ENCODE results near the gene NDUFV2. TPM values are rescaled to one million over a fixed set of nuclear protein-coding genes. Genes with fewer than 3 reads are reported as not detected.
"Not testable (repeated sequence)": the region's sequence is repeated elsewhere in the genome, so short reads cannot be mapped to it uniquely, and the experiment has no call there.

The NDUFV2 gene
- total and polyA plus RNA-seq, 2 donors from 2014 or later: 131 to 391 TPM

DNA sequence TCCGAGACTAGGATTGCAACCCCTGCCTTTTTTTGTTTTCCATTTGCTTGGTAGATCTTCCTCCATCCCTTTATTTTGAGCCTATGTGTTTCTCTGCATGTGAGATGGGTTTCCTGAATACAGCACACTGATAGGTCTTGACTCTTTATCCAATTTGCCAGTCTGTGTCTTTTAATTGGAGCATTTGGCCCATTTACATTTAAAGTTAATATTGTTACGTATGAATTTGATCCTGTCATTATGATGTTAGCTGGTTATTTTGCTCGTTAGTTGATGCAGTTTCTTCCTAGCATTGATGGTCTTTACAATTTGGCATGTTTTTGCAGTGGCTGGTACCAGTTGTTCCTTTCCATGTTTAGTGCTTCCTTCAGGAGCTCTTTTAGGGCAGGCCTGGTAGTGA lies 67.0 kb downstream of the NDUFV2 start:
- H3K9me3 ChIP-seq (ENCODE audit: control insufficient read depth in 2 of 3, insufficient read depth in 1 of 3, low read length in 3 of 3); H3K27me3 ChIP-seq (ENCODE audit: control insufficient read depth, insufficient read depth, low read length); H3K4me1 ChIP-seq (ENCODE audit: control insufficient read depth in 2 of 3, insufficient read depth in 2 of 3, low read depth in 1 of 3, low read length in 3 of 3); H3K27ac ChIP-seq (ENCODE audit: low read depth in 2 of 2, low read length in 2 of 2); H3K9ac ChIP-seq (ENCODE audit: low read length in 3 of 3); H3K4me3 ChIP-seq (ENCODE audit: low read length in 3 of 3); H3K36me3 ChIP-seq (ENCODE audit: control insufficient read depth in 2 of 3, insufficient read depth in 3 of 3, low read length in 3 of 3); intact Hi-C loops (cut with DNase I); DNase-seq; FAIRE-seq: not testable (repeated sequence)

DNA sequence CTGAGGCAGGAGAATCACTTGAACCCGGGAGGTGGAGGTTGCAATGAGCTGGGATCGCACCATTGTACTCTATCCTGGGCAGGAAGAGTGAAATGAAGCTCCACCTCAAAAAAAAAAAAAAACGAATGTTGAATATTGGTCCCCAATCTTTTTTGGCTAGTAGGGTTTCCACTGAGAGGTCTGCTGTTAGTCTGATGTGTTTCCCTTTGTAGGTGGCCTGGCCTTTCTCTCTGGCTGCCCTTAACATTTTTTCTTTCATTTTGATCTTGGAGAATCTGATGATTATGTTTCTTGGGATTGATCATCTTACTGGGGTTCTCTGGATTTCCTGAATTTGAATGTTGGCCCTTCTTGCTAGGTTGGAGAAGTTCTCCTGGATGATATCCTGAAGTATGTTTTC lies 69.4 kb downstream of the NDUFV2 start:
- H3K4me1 ChIP-seq (ENCODE audit: control insufficient read depth in 2 of 3, insufficient read depth in 2 of 3, low read depth in 1 of 3, low read length in 3 of 3); H3K9ac ChIP-seq (ENCODE audit: low read length in 3 of 3); H3K27me3 ChIP-seq (ENCODE audit: control insufficient read depth, insufficient read depth, low read length); H3K9me3 ChIP-seq (ENCODE audit: control insufficient read depth in 2 of 3, insufficient read depth in 1 of 3, low read length in 3 of 3); DNase-seq; intact Hi-C loops (cut with DNase I); H3K27ac ChIP-seq (ENCODE audit: low read depth in 2 of 2, low read length in 2 of 2); H3K36me3 ChIP-seq (ENCODE audit: control insufficient read depth in 2 of 3, insufficient read depth in 3 of 3, low read length in 3 of 3); H3K4me3 ChIP-seq (ENCODE audit: low read length in 3 of 3); FAIRE-seq: not testable (repeated sequence)

DNA sequence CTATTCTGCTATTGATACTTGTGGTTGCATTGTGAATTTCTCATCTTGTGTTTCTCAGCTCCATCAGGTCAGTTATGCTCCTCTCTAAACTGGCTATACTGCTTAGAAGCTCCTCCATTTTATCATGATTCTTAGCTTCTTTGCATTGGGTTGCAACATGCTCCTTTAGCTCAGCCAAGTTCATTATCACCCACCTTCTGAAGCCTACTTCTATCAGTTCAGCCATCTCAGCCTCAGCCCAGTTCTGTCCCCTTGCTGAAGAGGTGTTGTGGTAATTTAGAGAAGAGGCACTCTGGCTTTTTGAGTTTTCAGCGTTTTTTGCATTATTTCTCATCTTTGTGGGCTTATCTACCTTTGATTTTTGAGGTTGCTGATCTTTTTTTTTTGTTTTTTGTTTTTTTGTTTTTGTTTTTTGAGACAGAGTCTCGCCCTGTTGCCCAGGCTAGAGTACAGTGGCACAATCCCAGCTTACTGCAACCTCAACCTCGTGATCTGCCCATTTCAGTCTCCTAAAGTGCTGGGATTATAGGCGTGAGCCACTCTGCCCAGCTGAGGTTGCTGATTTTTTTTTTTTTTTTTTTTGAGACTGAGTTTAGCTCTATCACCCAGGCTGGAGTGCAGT lies 70.1 kb downstream of the NDUFV2 start:
- TF ChIP-seq, protein P1, sequence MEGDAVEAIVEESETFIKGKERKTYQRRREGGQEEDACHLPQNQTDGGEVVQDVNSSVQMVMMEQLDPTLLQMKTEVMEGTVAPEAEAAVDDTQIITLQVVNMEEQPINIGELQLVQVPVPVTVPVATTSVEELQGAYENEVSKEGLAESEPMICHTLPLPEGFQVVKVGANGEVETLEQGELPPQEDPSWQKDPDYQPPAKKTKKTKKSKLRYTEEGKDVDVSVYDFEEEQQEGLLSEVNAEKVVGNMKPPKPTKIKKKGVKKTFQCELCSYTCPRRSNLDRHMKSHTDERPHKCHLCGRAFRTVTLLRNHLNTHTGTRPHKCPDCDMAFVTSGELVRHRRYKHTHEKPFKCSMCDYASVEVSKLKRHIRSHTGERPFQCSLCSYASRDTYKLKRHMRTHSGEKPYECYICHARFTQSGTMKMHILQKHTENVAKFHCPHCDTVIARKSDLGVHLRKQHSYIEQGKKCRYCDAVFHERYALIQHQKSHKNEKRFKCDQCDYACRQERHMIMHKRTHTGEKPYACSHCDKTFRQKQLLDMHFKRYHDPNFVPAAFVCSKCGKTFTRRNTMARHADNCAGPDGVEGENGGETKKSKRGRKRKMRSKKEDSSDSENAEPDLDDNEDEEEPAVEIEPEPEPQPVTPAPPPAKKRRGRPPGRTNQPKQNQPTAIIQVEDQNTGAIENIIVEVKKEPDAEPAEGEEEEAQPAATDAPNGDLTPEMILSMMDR (IDR thresholded peaks at IDR 0.05; ENCODE audit: borderline replicate concordance, extremely low read depth, insufficient read depth): no peak
- DNase-seq (no peak), FAIRE-seq (no peak)
- Histone ChIP-seq H3K9me3 (ENCODE audit: control insufficient read depth in 2 of 3, insufficient read depth in 1 of 3, low read length in 3 of 3) (no peaks in the 10 kb centered on the region), H3K27ac (ENCODE audit: low read depth in 2 of 2, low read length in 2 of 2) (no peak overlapping the region), H3K9ac (ENCODE audit: low read length in 3 of 3) (no peak overlapping the region), H3K4me1 (ENCODE audit: control insufficient read depth in 2 of 3, insufficient read depth in 2 of 3, low read depth in 1 of 3, low read length in 3 of 3) (peaks cover 0 to 2% (median 0%) of the 10 kb centered on the region in 3 donors), H3K36me3 (ENCODE audit: control insufficient read depth in 2 of 3, insufficient read depth in 3 of 3, low read length in 3 of 3) (no peaks in the 10 kb centered on the region), H3K27me3 (ENCODE audit: control insufficient read depth, insufficient read depth, low read length) (no peaks in the 10 kb centered on the region), H3K4me3 (ENCODE audit: low read length in 3 of 3) (no peak overlapping the region)
- intact Hi-C loops (cut with DNase I): no loop called here

DNA sequence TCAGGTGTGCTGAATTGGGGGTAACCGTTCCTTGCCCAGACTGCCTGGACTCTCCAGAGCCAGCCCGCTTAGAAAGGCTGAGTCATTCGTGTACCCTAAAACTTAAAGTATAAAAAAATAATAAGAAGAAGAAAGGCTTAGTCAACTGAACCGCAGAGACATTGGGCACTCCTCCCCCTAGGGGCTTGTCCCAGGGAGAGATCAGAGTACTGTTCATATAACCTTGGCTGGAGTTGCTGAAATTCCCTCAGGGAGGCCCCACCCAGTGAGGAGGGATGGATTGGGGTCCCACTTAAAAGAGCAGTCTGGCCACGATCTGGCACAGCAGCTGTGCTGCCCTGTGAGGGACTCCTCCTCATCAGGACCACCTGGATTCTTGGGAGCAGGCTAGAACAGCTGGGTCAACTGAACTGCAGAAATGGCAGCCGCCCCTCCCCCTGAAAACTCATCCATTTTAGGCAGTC lies 71.3 kb downstream of the NDUFV2 start:
- no peak for DNase-seq
- H3K27me3 ChIP-seq (ENCODE audit: control insufficient read depth, insufficient read depth, low read length): no peaks in the 10 kb centered on the region
- intact Hi-C loops (cut with DNase I): no loop called here
- H3K27ac ChIP-seq (ENCODE audit: low read depth in 2 of 2, low read length in 2 of 2): no peak overlapping the region
- no peaks in the 10 kb centered on the region for H3K36me3 ChIP-seq (ENCODE audit: control insufficient read depth in 2 of 3, insufficient read depth in 3 of 3, low read length in 3 of 3)
- TF ChIP-seq, protein P1 (IDR thresholded peaks at IDR 0.05; ENCODE audit: borderline replicate concordance, extremely low read depth, insufficient read depth): no peak
- H3K9me3 ChIP-seq (ENCODE audit: control insufficient read depth in 2 of 3, insufficient read depth in 1 of 3, low read length in 3 of 3): no peaks in the 10 kb centered on the region
- H3K4me1 ChIP-seq (ENCODE audit: control insufficient read depth in 2 of 3, insufficient read depth in 2 of 3, low read depth in 1 of 3, low read length in 3 of 3): peaks cover 0 to 2% (median 0%) of the 10 kb centered on the region in 3 donors
- no peak overlapping the region for H3K9ac ChIP-seq (ENCODE audit: low read length in 3 of 3)
- FAIRE-seq: no peak
- H3K4me3 ChIP-seq (ENCODE audit: low read length in 3 of 3): no peak overlapping the region

Data from kidney (tissue), 14 donors.